ENCODE data around the gene RASA4B.
A peak's percentile ranks its signal among the peaks of the same experiment; 100 is the strongest.
"Not testable (repeated sequence)": the region's sequence is repeated elsewhere in the genome, so short reads cannot be mapped to it uniquely, and the experiment has no call there.

The RASA4B gene

GRCh38 chr7:102472126-102473041, 45.2 kb downstream of the RASA4B start:
- no peak for DNase-seq

- DNase-seq = no peak
These were observed 45.8 kb downstream of the RASA4B start for GRCh38 chr7:102471791-102472125.

GRCh38 chr7:102469972-102470825, 47.4 kb downstream of the RASA4B start:
- DNase-seq = no peak

- no peak for DNase-seq
These were observed 48.1 kb downstream of the RASA4B start for GRCh38 chr7:102469351-102469971.

- no peak for DNase-seq
These were observed 48.9 kb downstream of the RASA4B start for GRCh38 chr7:102468478-102469350.

GRCh38 chr7:102467581-102468477, 49.7 kb downstream of the RASA4B start:
- no peak for DNase-seq

GRCh38 chr7:102466097-102466496, 51.5 kb downstream of the RASA4B start:
- no peak for DNase-seq

GRCh38 chr7:102464577-102465280, 52.8 kb downstream of the RASA4B start, which contains the start of the genes ALKBH4 and LRWD1:
Gene ALKBH4 (minus strand): TSS chr7:102464863. CDS start chr7:102464836, 27 bp downstream.
Gene LRWD1 (plus strand): TSS chr7:102464984. CDS start chr7:102465081, 97 bp downstream.
- DNase-seq = peak; percentile 98

- no peak for DNase-seq
These were observed 53.6 kb downstream of the RASA4B start for GRCh38 chr7:102463841-102464576.

GRCh38 chr7:102460467-102460866, 57.1 kb downstream of the RASA4B start:
- no peak for DNase-seq

GRCh38 chr7:102459221-102459844, 58.2 kb downstream of the RASA4B start:
- no peak for DNase-seq

GRCh38 chr7:102457352-102457924, 60.1 kb downstream of the RASA4B start:
- DNase-seq = no peak

- DNase-seq = no peak
These were observed 61.2 kb downstream of the RASA4B start for GRCh38 chr7:102456327-102456726.

- no peak for DNase-seq
These were observed 62.0 kb downstream of the RASA4B start for GRCh38 chr7:102455596-102455995.

GRCh38 chr7:102454932-102455331, 62.6 kb downstream of the RASA4B start:
- DNase-seq = not testable (repeated sequence)

- DNase-seq = no peak
These were observed 63.1 kb downstream of the RASA4B start for GRCh38 chr7:102454468-102454867.

GRCh38 chr7:102453319-102453718, 64.3 kb downstream of the RASA4B start:
- no peak for DNase-seq

- DNase-seq = no peak
These were observed 65.1 kb downstream of the RASA4B start for GRCh38 chr7:102452451-102452850.
